Measurements from ENCODE around the gene RERE.

The RERE gene

GRCh38 chr1:8439015-8439702, 378.3 kb downstream of the RERE start (continued):
- TF ChIP-seq, protein P1, sequence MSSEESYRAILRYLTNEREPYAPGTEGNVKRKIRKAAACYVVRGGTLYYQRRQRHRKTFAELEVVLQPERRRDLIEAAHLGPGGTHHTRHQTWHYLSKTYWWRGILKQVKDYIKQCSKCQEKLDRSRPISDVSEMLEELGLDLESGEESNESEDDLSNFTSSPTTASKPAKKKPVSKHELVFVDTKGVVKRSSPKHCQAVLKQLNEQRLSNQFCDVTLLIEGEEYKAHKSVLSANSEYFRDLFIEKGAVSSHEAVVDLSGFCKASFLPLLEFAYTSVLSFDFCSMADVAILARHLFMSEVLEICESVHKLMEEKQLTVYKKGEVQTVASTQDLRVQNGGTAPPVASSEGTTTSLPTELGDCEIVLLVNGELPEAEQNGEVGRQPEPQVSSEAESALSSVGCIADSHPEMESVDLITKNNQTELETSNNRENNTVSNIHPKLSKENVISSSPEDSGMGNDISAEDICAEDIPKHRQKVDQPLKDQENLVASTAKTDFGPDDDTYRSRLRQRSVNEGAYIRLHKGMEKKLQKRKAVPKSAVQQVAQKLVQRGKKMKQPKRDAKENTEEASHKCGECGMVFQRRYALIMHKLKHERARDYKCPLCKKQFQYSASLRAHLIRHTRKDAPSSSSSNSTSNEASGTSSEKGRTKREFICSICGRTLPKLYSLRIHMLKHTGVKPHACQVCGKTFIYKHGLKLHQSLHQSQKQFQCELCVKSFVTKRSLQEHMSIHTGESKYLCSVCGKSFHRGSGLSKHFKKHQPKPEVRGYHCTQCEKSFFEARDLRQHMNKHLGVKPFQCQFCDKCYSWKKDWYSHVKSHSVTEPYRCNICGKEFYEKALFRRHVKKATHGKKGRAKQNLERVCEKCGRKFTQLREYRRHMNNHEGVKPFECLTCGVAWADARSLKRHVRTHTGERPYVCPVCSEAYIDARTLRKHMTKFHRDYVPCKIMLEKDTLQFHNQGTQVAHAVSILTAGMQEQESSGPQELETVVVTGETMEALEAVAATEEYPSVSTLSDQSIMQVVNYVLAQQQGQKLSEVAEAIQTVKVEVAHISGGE (tag by site-specific recombination; conservative IDR thresholded peaks at IDR 0.05; ENCODE audit: low read depth): no peak
- TF ChIP-seq ZNF2 (tag by site-specific recombination; IDR thresholded peaks at IDR 0.05) (peak; percentile 86), PRDM1 (tag by site-specific recombination; IDR thresholded peaks at IDR 0.05) (peak; percentile 77), ZBTB17 (tag by site-specific recombination; IDR thresholded peaks at IDR 0.05) (peak; percentile 77), ZNF335 (tag by site-specific recombination; conservative IDR thresholded peaks at IDR 0.05) (no peak), ZNF292 (tag by site-specific recombination; IDR thresholded peaks at IDR 0.05; ENCODE audit: borderline replicate concordance, low read depth) (no peak), ZNF239 (tag by site-specific recombination; IDR thresholded peaks at IDR 0.05) (no peak)

- Histone ChIP-seq H3K27ac (ENCODE audit: extremely low read depth, low read depth, low read length) (0 out of 2 replicates have a peak overlapping the region, but pooled peaks have one; percentile 18), H3K4me1 (ENCODE audit: control insufficient read depth, insufficient read depth, low read length) (peaks cover 7% of the 10 kb centered on the region; the same call in 1 of the 2 replicates), H3K4me3 (ENCODE audit: low read depth, low read length) (no peak overlapping the region), H3K36me3 (ENCODE audit: control insufficient read depth in 2 of 2, insufficient read depth in 1 of 2, low read length in 2 of 2) (no peaks in the 10 kb centered on the region), H3K9me3 (ENCODE audit: control insufficient read depth, insufficient read depth, low read depth, low read length) (no peaks in the 10 kb centered on the region)
- CTCF ChIA-PET: interaction anchor here (0.7 to 2.6 kb wide), 4 partner anchors 11 to 596 kb away, joined by 3 to 10 read pairs (median 4); no protein-coding TSS in a partner anchor
- TF ChIP-seq ZNF544 (tag by site-specific recombination; IDR thresholded peaks at IDR 0.05): no peak
- TF ChIP-seq WT1 (tag by site-specific recombination; IDR thresholded peaks at IDR 0.05): no peak
- no peak for TF ChIP-seq ZFP3 (tag by site-specific recombination; IDR thresholded peaks at IDR 0.05; ENCODE audit: low read depth)
- TF ChIP-seq ZBTB49 (tag by site-specific recombination; IDR thresholded peaks at IDR 0.05; ENCODE audit: low read depth): no peak
- TF ChIP-seq ZBTB7A (tag by site-specific recombination; IDR thresholded peaks at IDR 0.05; ENCODE audit: low read depth): no peak
- no peak for TF ChIP-seq ZBTB21 (tag by site-specific recombination; IDR thresholded peaks at IDR 0.05)
- no peak for TF ChIP-seq ZNF548 (tag by site-specific recombination; IDR thresholded peaks at IDR 0.05)
- no peak for TF ChIP-seq ZNF433 (tag by site-specific recombination; IDR thresholded peaks at IDR 0.05; ENCODE audit: low read depth)
- TF ChIP-seq GFI1B (tag by site-specific recombination; IDR thresholded peaks at IDR 0.05): no peak
- no peak for TF ChIP-seq ZNF792 (tag by site-specific recombination; IDR thresholded peaks at IDR 0.05)
- no peak for TF ChIP-seq ZNF426 (tag by site-specific recombination; IDR thresholded peaks at IDR 0.05)
- POLR2A ChIA-PET: interaction anchor here (0.5 to 1.4 kb wide), 2 partner anchors 14 to 59 kb away, joined by 3 to 6 read pairs; no protein-coding TSS in a partner anchor
Measured at GRCh38 chr1:8438489-8438888, 379.0 kb downstream of the RERE start.

DNA sequence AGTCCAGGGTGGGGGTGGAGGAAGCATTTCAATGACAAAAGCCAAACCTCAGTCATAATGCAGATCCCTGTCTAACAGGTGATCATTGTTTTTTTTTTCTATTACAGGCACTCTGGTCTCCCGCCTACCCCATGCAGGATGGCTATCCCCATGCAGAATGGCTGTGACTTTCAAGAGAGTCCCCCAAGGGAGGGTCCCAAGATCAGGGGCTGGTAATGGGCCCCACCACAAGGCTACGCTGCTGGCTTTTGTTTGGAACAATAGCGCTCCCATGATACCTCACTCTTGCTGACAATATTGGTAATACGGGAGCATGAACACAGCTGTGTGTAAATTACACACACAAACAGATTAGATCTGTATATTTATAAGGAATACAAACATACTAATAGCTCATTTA, 380.1 kb downstream of the RERE start:
- H3K4me1 ChIP-seq (ENCODE audit: control insufficient read depth, insufficient read depth, low read length): peaks cover 7% of the 10 kb centered on the region; the same call in 1 of the 2 replicates
- no peak overlapping the region for H3K27ac ChIP-seq (ENCODE audit: extremely low read depth, low read depth, low read length)
- H3K36me3 ChIP-seq (ENCODE audit: control insufficient read depth in 2 of 2, insufficient read depth in 1 of 2, low read length in 2 of 2): no peaks in the 10 kb centered on the region
- CTCF ChIA-PET: interaction anchor here (0.9 to 2.6 kb wide), 3 partner anchors 10 to 412 kb away, joined by 3 to 10 read pairs (median 5); no protein-coding TSS in a partner anchor
- no peaks in the 10 kb centered on the region for H3K9me3 ChIP-seq (ENCODE audit: control insufficient read depth, insufficient read depth, low read depth, low read length)
- POLR2A ChIA-PET: no interaction called here
- no peak overlapping the region for H3K4me3 ChIP-seq (ENCODE audit: low read depth, low read length)
- TF ChIP-seq, protein P2, sequence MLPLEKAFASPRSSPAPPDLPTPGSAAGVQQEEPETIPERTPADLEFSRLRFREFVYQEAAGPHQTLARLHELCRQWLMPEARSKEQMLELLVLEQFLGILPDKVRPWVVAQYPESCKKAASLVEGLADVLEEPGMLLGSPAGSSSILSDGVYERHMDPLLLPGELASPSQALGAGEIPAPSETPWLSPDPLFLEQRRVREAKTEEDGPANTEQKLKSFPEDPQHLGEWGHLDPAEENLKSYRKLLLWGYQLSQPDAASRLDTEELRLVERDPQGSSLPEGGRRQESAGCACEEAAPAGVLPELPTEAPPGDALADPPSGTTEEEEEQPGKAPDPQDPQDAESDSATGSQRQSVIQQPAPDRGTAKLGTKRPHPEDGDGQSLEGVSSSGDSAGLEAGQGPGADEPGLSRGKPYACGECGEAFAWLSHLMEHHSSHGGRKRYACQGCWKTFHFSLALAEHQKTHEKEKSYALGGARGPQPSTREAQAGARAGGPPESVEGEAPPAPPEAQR (tag by site-specific recombination; IDR thresholded peaks at IDR 0.05): no peak
- TF ChIP-seq KLF16 (tag by site-specific recombination; IDR thresholded peaks at IDR 0.05): no peak
- TF ChIP-seq PRDM1 (tag by site-specific recombination; IDR thresholded peaks at IDR 0.05): no peak
- TF ChIP-seq ZNF501 (tag by site-specific recombination; IDR thresholded peaks at IDR 0.05): no peak
- TF ChIP-seq ZNF48 (tag by site-specific recombination; IDR thresholded peaks at IDR 0.05): no peak
- no peak for TF ChIP-seq GLI2 (tag by site-specific recombination; IDR thresholded peaks at IDR 0.05; ENCODE audit: borderline replicate concordance, low read depth)
- TF ChIP-seq ZBTB8A (tag by site-specific recombination; IDR thresholded peaks at IDR 0.05): no peak
- TF ChIP-seq ZNF202 (tag by site-specific recombination; IDR thresholded peaks at IDR 0.05; ENCODE audit: borderline replicate concordance): no peak
- no peak for TF ChIP-seq ZBTB6 (tag by site-specific recombination; IDR thresholded peaks at IDR 0.05)

Measured in HEK293 (cell line).